K562 treated with DMSO at 1 percent for 4 hours (cell line): ENCODE measurements around the gene MDM1. TPM values are rescaled to one million over a fixed set of nuclear protein-coding genes. Genes with fewer than 3 reads are reported as not detected.

Experiments
- total RNA-seq: library from RNA; unstranded; fragments of 300-600 nt; gene quantifications from 2 replicates; pipeline ENCODE4 v1.2.3, GENCODE V29; 2022; ENCODE audit not compliant: insufficient read depth

The MDM1 gene
- total RNA-seq: 3.9 and 7.7 TPM in 2 replicates

GRCh38 chr12:68331869-68332727 lies at the start of gene MDM1:
MDM1 (minus strand) TSS chr12:68332362; CDS start chr12:68332245, 117 bp downstream.

GRCh38 chr12:68253504-68253903 lies 78.7 kb downstream of the MDM1 start, which contains the start of gene IL22:
IL22 (minus strand) TSS chr12:68253604; CDS start chr12:68253448, 156 bp downstream.

Other genes with a start within 250 kb of the MDM1 start
- gene IFNG, start 172.6 kb downstream of the MDM1 start, total RNA-seq: not detected in 2 replicates
- not detected in 2 replicates for gene IL26, start 106.6 kb downstream of the MDM1 start, total RNA-seq
- gene IL22, start 78.8 kb downstream of the MDM1 start, total RNA-seq: not detected in 2 replicates